GM19438 (cell line): ENCODE data around the gene IFNA7.
"Not testable (repeated sequence)": the region's sequence is repeated elsewhere in the genome, so short reads cannot be mapped to it uniquely, and the experiment has no call there.

Source experiments
- ATAC-seq: cut with Tn5 transposase; IDR thresholded peaks from one replicate; pipeline ENCODE4 v1.9.1; 2021; ENCODE audit warnings: low read depth; ENCODE audit not compliant: unreplicated experiment

Gene IFNA7

DNA sequence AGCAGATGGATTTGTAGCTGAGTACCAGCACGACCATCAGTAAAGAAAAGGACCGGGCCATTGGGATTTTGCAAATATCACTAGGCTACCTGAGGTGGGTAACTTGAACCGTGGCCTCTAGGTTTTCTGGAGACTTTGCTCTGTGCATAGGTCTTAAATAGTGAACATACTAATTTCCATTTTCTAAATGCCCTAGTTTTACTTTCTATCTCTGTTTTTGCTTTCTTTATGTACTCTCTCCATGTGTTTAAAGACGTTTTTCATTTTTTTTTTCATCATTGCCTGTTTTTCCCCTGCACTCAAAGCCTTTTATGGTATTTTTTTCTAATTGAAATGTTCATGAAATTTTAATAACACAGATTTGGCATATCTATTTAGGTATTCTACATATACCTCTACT lies at the start of gene IFNA7:
Gene IFNA7 (minus strand): TSS at position 101 of the 400 bp plus-strand sequence. CDS start 40 bp downstream, at position 61.
- not testable (repeated sequence) for ATAC-seq

- ATAC-seq = no peak
Measured at GRCh38 chr9:21251638-21252037, 49.6 kb upstream of the IFNA7 start.

DNA sequence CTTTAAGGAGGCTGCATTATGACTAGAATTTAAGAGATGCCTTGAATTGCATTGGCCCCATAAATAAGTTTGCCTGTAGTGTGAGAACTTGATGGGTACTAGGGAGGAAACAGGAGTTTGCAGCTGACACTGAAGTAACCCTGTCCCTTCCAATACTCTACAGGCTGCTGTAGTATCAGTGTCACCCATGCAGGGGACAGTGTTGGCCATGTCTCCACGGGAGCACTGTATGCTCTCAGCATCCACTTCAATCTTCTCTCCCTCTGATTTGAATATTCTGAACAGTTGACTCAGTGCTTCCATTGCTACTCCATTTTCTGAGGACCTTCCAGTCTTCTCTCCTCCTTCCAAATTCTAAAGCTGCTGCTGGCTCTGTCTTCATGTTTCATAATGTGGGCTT lies 49.2 kb upstream of the IFNA7 start:
- no peak for ATAC-seq

GRCh38 chr9:21244836-21245235 lies 42.8 kb upstream of the IFNA7 start:
- no peak for ATAC-seq

DNA sequence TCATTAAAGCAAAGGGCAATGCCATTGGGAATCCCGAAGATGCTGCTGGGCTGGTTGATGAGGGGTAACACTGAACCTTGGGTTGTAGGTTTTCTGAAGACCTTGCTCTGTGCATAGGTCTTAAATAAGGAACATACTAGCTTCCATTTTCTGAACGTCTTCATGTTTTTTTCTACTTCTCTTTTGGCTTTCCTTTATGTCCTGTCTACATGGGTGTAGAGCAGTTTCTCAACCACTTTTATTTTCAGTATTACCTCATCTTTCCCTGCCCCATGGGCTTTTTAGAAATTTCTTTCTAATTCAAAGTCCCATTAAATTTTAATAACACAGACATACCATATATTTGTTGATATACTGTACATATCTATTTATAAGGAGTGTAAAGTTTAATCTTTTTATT lies 37.9 kb upstream of the IFNA7 start, which contains the start of gene IFNA14:
Gene IFNA14 (minus strand): TSS at position 95 of the 400 bp plus-strand sequence. CDS start 70 bp downstream, at position 25.
- no peak for ATAC-seq

- peak; percentile 52 for ATAC-seq
Measured at GRCh38 chr9:21236360-21236714, 34.3 kb upstream of the IFNA7 start.

- peak; percentile 88 for ATAC-seq
Measured at GRCh38 chr9:21235468-21236359, 33.7 kb upstream of the IFNA7 start.

- no peak for ATAC-seq
Measured at GRCh38 chr9:21234153-21234687, 32.2 kb upstream of the IFNA7 start.

DNA sequence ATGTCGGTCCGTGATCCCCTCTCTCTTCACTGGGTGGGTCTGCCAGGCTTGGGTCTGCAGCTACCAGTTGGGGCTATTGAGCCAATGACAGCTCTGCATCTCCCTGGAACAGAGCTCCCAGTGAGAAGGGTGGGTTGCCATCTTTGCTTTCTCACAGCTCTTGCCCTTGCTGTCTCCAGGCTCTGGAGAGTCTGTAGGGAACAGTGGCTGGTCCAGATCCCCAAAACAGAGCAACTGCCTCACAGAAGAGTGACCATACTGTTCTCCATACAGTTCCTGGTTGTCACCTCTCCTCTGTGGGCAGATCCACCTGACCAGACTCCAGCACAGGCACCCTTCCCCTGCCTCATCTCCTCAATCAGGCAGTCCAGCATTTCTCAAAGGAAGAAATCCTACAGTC lies 31.3 kb upstream of the IFNA7 start:
- ATAC-seq = no peak

DNA sequence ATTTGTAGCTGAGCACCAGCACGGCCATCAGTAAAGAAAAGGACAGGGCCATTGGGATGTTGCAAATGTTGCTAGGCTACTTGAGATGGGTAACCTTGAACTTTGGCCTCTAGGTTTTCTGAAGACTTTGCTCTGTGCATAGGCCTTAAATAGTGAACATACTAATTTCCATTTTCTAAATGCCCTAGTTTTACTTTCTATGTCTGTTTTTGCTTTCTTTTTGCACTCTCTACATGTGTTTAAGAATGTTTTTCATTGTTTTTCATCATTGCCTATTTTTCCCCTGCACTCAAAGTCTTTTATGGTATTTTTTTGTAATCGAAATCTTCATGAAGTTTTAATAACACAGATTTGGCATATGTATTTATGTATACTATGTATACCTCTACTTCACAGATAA lies 26.1 kb upstream of the IFNA7 start, which contains the start of gene IFNA17:
Gene IFNA17 (minus strand): TSS at position 101 of the 400 bp plus-strand sequence. CDS start 49 bp downstream, at position 52.
- ATAC-seq = no peak

DNA sequence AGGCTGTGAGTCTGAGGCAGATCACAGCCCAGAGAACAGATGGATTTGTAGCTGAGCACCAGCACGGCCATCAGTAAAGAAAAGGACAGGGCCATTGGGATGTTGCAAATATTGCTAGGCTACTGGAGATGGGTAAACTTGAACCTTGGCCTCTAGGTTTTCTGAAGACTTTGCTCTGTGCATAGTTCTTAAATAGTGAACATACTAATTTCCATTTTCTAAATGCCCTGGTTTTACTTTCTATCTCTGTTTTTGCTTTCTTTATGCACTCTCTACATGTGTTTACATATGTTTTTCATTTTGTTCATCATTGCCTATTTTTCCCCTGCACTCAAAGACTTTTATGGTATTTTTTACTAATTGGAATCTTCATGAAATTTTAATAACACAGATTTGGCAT lies 15.2 kb upstream of the IFNA7 start, which contains the start of gene IFNA16:
Gene IFNA16 (minus strand): TSS at position 101 of the 400 bp plus-strand sequence. CDS start 6 bp downstream, at position 95.
- not testable (repeated sequence) for ATAC-seq

DNA sequence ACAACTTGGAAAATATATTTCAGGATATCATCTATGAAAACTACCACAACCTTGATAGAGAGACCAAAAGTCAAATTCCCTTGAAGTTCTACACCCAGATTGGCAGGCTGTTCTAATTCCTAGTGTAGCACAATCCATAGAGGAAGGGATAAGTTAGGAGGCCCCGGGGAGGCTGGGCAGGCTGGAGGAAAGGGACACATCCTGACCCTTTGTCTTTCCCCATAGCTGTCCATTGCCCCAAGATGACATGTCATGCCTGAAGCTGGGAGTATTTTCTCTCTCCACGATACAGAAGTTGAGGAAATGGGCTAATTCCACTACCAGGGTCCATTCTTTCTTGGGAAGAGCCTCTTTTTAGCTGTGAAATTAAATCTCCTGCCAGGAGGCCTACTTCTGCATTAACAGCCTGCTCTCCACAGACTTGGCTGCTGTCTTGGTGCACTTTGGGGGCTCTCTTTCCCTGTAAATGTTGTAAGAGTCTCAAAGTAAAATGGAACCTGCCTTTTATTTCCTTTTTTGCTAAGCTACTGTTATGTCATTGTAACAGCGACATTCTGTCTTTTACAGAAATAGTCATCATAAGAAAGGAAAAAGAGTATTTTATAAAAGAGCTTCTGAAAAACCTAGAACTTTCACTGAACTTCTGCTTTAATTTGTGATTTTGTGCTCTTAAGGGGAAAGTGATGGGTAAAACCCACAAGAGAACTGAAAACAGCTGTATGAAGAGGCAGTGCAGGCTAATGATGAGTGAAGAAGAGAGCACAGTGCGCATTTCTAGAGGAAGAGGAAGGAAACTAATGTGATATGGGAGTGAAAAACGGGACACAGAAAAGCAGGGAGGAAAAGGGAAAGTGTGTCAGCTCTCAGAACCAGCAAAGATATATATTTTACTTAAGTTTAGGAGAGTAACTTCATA lies 11.7 kb upstream of the IFNA7 start:
- ATAC-seq = peak; percentile 58

- ATAC-seq = not testable (repeated sequence)
Measured at GRCh38 chr9:21212160-21212559, 10.2 kb upstream of the IFNA7 start.

- not testable (repeated sequence) for ATAC-seq
Measured at GRCh38 chr9:21210782-21211181, 8.8 kb upstream of the IFNA7 start.

DNA sequence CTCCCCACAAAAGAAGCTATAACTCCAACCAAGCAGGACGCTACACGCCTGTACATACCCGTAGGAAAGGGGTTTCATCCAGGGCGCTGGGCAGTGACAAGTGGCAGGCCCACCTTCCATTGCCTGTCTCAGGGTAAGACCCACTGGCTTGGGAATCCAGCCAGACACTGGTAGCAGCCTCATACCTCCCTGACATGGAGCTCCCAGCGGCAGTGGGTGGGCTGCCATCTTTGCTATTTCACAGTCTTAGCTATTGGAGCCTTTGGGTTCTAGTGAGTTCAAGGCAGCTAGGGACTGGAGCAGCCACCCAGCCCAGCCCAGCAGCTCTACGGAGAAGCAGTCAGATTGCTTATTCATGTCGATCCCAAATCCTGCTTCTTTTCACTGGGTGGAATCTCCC lies 8.3 kb upstream of the IFNA7 start:
- no peak for ATAC-seq

DNA sequence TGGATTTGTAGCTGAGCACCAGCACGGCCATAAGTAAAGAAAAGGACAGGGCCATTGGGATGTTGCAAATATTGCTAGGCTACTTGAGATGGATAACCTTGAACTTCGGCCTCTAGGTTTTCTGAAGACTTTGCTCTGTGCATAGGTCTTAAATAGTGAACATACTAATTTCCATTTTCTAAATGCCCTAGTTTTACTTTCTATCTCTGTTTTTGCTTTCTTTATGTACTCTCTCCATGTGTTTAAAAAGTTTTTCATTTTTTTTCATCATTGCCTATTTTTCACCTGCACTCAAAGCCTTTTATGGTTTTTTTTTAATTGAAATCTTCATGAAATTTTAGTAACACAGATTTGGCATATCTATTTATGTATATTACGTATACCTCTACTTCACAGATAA lies 5.0 kb upstream of the IFNA7 start, which contains the start of gene IFNA10:
Gene IFNA10 (minus strand): TSS at position 101 of the 400 bp plus-strand sequence. CDS start 46 bp downstream, at position 55.
- not testable (repeated sequence) for ATAC-seq

GRCh38 chr9:21205204-21205603 lies 3.2 kb upstream of the IFNA7 start:
- ATAC-seq = no peak

DNA sequence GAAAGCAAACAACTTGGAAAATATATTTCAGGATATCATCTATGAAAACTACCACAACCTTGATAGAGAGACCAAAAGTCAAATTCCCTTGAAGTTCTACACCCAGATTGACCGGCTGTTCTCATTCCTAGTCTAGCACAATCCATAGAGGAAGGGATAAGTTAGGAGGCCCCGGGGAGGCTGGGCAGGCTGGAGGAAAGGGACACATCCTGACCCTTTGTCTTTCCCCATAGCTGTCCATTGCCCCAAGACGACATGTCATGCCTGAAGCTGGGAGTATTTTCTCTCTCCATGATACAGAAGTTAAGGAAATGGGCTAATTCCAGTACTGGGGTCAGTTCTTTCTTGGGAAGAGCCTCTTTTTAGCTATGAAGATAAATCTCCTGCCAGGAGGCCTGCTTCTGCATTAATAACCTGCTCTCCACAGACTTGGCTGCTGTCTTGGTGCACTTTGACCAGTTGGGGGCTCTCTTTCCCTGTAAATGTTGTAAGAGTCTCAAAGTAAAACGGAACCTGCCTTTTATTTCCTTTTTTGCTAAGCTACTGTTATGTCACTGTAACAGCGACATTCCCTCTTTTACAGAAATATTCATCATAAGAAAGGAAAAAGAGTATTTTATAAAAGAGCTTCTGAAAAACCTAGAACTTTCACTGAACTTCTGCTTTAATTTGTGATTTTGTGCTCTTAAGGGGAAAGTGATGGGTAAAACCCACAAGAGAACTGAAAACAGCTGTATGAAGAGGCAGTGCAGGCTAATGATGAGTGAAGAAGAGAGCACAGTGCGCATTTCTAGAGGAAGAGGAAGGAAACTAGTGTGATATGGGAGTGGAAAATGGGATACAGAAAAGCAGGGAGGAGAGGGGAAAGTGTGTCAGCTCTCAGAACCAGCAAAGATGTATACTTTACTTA lies 6.9 kb downstream of the IFNA7 start:
- peak; percentile 90 for ATAC-seq

GRCh38 chr9:21187487-21187886 lies 14.5 kb downstream of the IFNA7 start, which contains the start of gene IFNA4:
IFNA4 (minus strand) TSS chr9:21187587; CDS start chr9:21187531, 56 bp downstream.
- not testable (repeated sequence) for ATAC-seq
